ENCODE measurements around the gene GRID2.

GRCh38 chr4:93751411-93751810 is 1447.6 kb downstream of the GRID2 start:
- TF ChIP-seq, protein P1, sequence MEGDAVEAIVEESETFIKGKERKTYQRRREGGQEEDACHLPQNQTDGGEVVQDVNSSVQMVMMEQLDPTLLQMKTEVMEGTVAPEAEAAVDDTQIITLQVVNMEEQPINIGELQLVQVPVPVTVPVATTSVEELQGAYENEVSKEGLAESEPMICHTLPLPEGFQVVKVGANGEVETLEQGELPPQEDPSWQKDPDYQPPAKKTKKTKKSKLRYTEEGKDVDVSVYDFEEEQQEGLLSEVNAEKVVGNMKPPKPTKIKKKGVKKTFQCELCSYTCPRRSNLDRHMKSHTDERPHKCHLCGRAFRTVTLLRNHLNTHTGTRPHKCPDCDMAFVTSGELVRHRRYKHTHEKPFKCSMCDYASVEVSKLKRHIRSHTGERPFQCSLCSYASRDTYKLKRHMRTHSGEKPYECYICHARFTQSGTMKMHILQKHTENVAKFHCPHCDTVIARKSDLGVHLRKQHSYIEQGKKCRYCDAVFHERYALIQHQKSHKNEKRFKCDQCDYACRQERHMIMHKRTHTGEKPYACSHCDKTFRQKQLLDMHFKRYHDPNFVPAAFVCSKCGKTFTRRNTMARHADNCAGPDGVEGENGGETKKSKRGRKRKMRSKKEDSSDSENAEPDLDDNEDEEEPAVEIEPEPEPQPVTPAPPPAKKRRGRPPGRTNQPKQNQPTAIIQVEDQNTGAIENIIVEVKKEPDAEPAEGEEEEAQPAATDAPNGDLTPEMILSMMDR (IDR thresholded peaks at IDR 0.05), result no peak
- no peak for TF ChIP-seq EP300 (IDR thresholded peaks at IDR 0.05)
- TF ChIP-seq POLR2A (IDR thresholded peaks at IDR 0.05), result no peak

Data from tibial nerve (tissue), 4 donors.